Stimulated activated naive CD8-positive, alpha-beta T cell treated with anti-CD3 and anti-CD28 coated beads, Interleukin-15, amount 100 ng/mL, for 72 hours (primary cell): ENCODE data around the gene GALNT8.
"Not testable (repeated sequence)": the region's sequence is repeated elsewhere in the genome, so short reads cannot be mapped to it uniquely, and the experiment has no call there.

ENCODE experiments used
- ATAC-seq: fragments of 150-1000 bp; cut with Tn5 transposase; 2 replicates; pipeline ENCODE4 v1.10.0; 2021; ENCODE audit warnings: mild to moderate bottlenecking, moderate library complexity
- DNase-seq, 2 donors: peaks; one replicate each; pipeline ENCODE4 v3.0.0; 2021 to 2022
- H3K27ac Mint-ChIP-seq, 2 donors: one replicate each; pipeline ENCODE4 v1.8.0; 2022; ENCODE audit warnings: mild to moderate bottlenecking in 2 of 2, mixed read lengths in 2 of 2, moderate library complexity in 2 of 2
- H3K27me3 Mint-ChIP-seq: one replicate; pipeline ENCODE4 v1.8.0; 2022; ENCODE audit warnings: mixed read lengths
- H3K4me1 Mint-ChIP-seq: one replicate; pipeline ENCODE4 v1.8.0; 2022; ENCODE audit warnings: mild to moderate bottlenecking, mixed read lengths
- H3K4me3 Mint-ChIP-seq, 2 donors: one replicate each; pipeline ENCODE4 v1.8.0; 2022; ENCODE audit warnings: mild to moderate bottlenecking in 2 of 2, mixed read lengths in 2 of 2, moderate library complexity in 1 of 2
- H3K9me3 Mint-ChIP-seq, 2 donors: one replicate each; pipeline ENCODE4 v1.8.0; 2022; ENCODE audit warnings: mixed read lengths in 2 of 2

Gene GALNT8

DNA sequence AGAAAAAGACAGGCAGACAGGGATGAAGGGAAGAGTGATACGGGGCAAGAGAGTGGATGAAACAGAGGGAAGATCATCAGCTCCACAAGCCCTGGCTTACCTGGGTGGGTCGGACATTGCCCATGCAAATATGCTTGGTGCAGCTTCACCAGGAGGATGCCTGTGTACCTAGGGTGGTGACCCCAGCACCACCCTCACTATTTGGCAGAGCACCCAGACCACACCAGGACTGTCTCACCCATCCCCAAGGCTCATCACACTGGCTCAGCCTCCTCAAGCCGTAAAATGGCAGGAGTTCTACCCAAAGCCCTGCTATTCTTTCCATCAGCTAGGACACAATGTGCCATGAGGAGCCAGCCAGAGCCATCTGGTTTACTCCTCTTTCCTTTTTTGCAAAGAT lies 3.0 kb downstream of the GALNT8 start:
- ATAC-seq = no peak
- Mint-ChIP-seq H3K27me3 (peaks cover 43% of the 10 kb centered on the region), H3K4me3 (no peak overlapping the region), H3K27ac (no peak overlapping the region), H3K4me1 (no peaks in the 10 kb centered on the region), H3K9me3 (no peaks in the 10 kb centered on the region)
- DNase-seq = no peak

DNA sequence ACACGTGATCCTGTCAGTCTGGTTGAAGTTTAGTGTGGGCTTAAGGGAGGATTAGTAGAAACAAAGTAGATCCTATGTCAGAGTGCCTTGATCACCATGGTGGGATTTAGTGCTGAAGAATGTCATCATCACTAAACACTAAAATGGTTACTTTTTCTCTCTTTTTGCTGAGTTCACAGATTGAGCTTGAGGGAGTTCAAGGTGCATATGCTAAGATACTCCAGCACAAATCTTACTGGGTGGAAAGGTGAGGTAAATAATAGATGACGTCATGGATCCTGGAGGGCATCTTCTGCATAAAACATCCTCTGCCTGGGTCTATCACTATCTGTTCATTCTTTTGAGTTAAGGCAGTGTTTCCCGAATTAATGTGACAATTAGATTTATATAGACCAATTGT lies 4.9 kb downstream of the GALNT8 start:
- H3K27me3 Mint-ChIP-seq = peaks cover 28% of the 10 kb centered on the region
- ATAC-seq = no peak
- no peaks in the 10 kb centered on the region for H3K9me3 Mint-ChIP-seq
- no peak overlapping the region for H3K27ac Mint-ChIP-seq
- DNase-seq = no peak
- H3K4me3 Mint-ChIP-seq = no peak overlapping the region
- H3K4me1 Mint-ChIP-seq = no peaks in the 10 kb centered on the region

DNA sequence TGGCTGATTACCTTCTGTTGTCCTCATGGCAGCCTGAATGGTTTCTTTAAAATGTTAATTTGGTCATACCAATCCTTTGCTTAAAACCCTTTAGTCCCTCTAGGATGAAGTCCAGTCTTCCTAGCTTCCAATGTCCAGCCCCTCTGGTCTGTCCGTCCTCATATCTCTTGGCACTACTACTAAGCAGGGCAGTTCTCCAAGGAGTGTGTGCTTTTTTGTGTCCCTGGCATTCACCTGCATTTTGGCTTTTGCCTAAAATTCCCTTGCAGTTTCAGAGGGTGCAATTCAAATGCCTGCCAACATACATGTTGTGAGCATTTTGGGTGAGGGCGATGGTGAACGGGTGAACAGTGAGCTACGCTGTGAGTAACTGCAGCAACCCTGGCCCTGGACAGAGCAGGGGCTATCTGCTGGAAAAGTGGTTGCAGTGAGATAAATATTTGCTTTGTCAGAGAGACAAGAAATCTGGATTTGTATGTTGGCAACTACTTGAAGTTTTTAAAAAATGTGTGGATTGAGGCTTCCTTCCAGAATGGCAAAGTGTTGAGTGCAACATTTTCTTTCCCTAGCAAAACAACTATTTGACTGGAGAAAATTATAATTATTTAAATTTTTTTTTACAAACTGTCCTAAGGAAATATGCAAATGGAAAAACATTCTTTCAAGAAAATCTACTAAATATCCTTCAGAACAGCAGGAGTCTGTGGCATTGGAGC lies 14.6 kb downstream of the GALNT8 start:
- no peaks in the 10 kb centered on the region for H3K4me1 Mint-ChIP-seq
- ATAC-seq = no peak
- peaks cover 33% of the 10 kb centered on the region for H3K27me3 Mint-ChIP-seq
- no peak overlapping the region for H3K4me3 Mint-ChIP-seq
- no peaks in the 10 kb centered on the region for H3K9me3 Mint-ChIP-seq
- DNase-seq = no peak
- no peak overlapping the region for H3K27ac Mint-ChIP-seq

DNA sequence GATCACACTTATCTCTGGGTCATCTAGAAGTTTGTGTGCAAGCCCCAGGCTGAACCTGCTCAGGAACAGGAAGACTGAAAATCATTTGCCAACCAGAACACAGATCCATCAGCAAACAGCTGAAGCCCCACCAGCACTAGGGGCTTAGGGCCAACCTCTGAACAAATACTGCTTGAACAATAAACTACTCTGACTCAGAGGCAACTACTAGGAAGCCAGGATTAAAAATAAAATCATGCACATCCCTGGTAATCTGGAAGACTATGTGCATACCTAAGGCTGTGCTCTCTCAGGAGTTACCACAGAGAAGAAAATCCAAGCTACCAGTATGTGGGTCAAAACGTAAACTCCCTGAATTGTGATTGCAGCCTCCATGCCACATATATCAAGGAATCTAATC lies 15.9 kb downstream of the GALNT8 start:
- no peaks in the 10 kb centered on the region for H3K9me3 Mint-ChIP-seq
- H3K27me3 Mint-ChIP-seq = peaks cover 37% of the 10 kb centered on the region
- H3K27ac Mint-ChIP-seq = no peak overlapping the region
- DNase-seq (no peak), ATAC-seq (no peak)
- no peaks in the 10 kb centered on the region for H3K4me1 Mint-ChIP-seq
- H3K4me3 Mint-ChIP-seq = no peak overlapping the region

DNA sequence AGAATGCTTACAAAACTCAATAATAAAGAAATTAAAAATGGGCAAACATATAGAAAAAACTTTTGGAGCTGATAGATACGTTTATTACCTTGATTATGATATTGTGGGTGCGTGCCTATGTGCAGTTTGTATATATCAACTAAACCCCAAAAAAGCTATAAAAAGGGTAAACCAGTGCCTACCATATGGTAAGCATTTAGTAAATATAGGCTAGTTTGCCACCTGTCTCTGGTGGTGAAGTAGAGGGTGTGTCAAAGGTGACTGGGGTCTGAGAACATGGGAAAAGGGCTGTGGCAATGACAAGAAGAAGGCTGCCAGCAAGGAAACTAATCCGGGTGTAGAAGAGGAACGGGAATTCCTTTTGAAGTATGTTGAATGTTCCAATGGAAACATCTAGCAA lies 18.3 kb downstream of the GALNT8 start:
- H3K27ac Mint-ChIP-seq = no peak overlapping the region
- no peaks in the 10 kb centered on the region for H3K4me1 Mint-ChIP-seq
- no peak for DNase-seq
- no peaks in the 10 kb centered on the region for H3K9me3 Mint-ChIP-seq
- H3K4me3 Mint-ChIP-seq = no peak overlapping the region
- no peak for ATAC-seq
- H3K27me3 Mint-ChIP-seq = peaks cover 46% of the 10 kb centered on the region

DNA sequence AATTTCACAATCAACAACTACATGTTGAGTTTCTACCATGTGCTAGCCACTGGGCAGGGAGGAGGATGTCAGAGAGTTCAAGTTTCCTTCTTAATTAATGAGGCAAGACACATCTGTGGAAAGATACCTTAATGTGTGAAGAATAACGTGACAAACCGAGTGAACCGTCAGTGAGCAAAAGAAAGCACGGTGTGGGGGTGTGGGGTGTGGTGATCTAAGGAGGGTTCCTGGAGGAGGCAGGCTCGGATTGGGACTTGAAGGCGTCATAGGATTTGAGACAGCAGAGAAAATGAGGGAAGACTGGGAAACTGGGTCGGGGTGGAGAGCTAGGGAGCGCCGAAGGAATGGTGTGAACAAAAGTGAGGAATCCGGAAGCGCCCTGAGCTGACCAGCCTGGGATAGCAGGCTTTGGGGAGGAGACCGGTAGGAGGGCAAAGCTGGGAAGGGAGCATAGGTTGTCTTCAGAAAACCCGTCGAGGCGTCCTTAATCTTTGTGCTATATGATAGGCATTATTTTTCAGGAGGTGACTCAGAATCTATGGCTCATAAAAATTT lies 22.3 kb downstream of the GALNT8 start:
- H3K27me3 Mint-ChIP-seq = peaks cover 25% of the 10 kb centered on the region
- ATAC-seq (no peak), DNase-seq (no peak)
- no peak overlapping the region for H3K27ac Mint-ChIP-seq
- H3K9me3 Mint-ChIP-seq = no peaks in the 10 kb centered on the region
- no peaks in the 10 kb centered on the region for H3K4me1 Mint-ChIP-seq
- no peak overlapping the region for H3K4me3 Mint-ChIP-seq

DNA sequence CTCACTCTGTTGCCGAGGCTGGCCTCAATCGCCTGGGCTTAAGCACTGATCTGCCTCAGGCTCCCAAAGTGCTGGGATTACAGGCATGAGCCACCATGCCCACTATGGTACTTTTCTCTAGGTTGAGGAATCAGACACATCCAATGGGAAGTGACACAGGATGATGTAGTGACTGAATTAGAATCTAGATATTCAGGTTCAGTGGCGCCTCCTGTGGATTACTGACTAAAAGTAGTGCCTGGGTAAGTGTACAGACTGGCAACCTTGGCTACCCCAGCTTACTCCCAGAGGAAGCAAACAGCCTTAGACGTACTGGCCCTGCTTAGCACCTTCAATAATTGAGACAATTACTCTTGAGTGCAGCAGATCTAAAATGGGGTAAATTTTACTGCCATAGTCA lies 22.8 kb downstream of the GALNT8 start:
- Mint-ChIP-seq H3K4me3 (no peak overlapping the region), H3K27me3 (peaks cover 21% of the 10 kb centered on the region), H3K9me3 (no peaks in the 10 kb centered on the region), H3K27ac (no peak overlapping the region), H3K4me1 (no peaks in the 10 kb centered on the region)
- DNase-seq (no peak), ATAC-seq (no peak)

DNA sequence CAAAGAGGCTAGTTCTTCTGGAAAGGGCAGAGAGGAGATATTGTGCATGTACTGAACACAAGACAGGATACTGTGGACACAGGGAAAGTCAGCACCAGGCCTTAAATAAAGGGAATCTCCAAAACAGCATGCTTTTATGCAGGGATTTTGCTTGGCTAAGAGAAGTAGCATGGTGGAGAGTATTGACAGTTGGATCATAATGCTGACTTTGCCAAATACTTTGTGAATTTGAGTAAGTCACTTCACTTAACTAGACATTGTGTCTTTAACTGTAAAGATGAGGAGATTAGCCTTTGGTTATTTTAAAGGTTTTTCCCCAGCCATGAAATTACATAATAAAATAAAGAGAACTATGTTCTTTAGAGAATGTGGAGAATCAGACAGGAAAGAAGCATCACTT lies 24.5 kb downstream of the GALNT8 start:
- Mint-ChIP-seq H3K9me3 (no peaks in the 10 kb centered on the region), H3K4me1 (no peaks in the 10 kb centered on the region), H3K27ac (no peak overlapping the region), H3K27me3 (peaks cover 14% of the 10 kb centered on the region), H3K4me3 (no peak overlapping the region)
- DNase-seq (no peak), ATAC-seq (no peak)

DNA sequence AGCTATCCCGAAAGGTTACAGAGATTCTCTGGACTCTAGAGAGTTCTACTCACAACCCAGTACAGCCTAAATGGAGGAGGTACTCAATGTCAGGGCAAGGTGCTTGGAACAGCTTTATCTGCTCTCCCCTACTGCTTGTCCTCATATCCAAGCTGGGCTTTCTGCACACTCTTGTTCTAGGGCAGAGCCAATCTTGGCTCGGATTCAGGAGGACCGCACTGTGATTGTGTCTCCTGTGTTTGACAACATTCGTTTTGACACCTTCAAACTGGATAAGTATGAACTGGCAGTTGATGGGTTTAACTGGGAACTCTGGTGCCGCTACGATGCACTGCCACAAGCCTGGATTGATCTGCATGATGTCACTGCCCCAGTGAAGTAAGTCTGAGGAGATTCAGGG lies 25.0 kb downstream of the GALNT8 start:
- no peak for DNase-seq
- Mint-ChIP-seq H3K4me3 (no peak overlapping the region), H3K9me3 (no peaks in the 10 kb centered on the region), H3K27ac (no peak overlapping the region), H3K4me1 (no peaks in the 10 kb centered on the region), H3K27me3 (peaks cover 9% of the 10 kb centered on the region)
- no peak for ATAC-seq

DNA sequence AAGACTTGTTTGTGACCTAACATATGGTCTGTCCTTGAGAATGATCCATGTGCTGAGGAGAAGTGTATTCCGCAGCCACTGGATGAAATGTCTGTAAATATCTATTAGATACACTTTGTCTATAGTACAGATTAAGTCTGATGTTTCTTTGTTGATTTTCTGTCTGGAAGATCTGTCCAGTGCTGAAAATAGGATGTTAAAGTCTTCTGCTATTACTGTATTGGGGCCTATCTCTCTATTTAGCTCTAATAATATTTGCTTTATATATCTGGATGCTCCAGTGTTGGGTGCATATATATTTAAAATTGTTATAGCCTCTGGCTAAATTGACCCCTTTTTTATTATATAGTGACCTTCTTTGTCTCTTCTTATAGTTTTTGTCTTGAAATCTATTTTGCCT lies 31.5 kb downstream of the GALNT8 start:
- not testable (repeated sequence) for H3K27ac Mint-ChIP-seq, H3K4me1 Mint-ChIP-seq, H3K9me3 Mint-ChIP-seq, ATAC-seq, H3K4me3 Mint-ChIP-seq, H3K27me3 Mint-ChIP-seq, DNase-seq

DNA sequence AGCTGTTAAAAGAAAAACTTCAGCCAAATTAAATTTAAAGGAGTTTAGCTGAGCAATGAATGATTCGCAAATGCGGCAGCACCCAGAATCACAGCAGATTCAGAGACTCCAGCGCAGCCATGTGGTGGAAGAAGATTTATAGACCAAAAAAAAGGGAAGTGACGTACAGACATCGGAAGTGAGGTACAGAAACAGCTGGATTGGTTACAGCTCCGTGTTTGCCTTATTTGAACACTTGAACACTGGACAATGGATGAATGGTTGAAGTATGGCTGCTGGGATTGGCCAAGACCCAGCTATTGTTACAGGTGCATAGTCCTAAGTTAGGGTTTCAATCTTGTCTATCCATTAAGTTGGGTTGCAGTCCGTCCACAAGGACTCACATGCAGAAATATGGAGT lies 42.6 kb downstream of the GALNT8 start:
- Mint-ChIP-seq H3K4me1 (no peaks in the 10 kb centered on the region), H3K9me3 (no peaks in the 10 kb centered on the region), H3K27me3 (no peaks in the 10 kb centered on the region), H3K4me3 (no peak overlapping the region), H3K27ac (peak overlapping the region in 1 of 2 donors; percentile 31)
- DNase-seq = no peak
- ATAC-seq = no peak

DNA sequence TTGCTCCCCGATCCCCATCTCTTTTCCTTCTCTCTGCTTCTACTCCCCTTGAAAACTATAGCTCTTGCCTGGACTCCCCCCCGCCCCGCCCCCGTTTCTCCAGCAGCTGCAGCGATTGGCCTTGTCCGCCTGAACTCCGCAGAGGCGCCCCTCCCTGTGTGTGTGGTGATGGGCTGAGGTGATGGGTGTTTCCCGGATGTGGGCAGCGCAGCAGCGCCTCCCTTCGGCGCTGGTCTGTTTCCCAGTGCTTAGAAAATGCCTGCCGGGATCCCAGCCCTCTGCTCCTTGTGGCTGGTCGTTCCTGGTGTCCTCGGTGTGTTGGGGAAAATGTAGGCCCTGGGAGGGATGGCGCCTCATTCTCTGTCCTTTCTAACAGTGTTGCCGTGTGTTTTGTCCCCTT lies 43.3 kb downstream of the GALNT8 start:
- H3K27me3 Mint-ChIP-seq = no peaks in the 10 kb centered on the region
- no peak for DNase-seq
- H3K4me1 Mint-ChIP-seq = no peaks in the 10 kb centered on the region
- no peaks in the 10 kb centered on the region for H3K9me3 Mint-ChIP-seq
- H3K4me3 Mint-ChIP-seq = no peak overlapping the region
- ATAC-seq = no peak
- H3K27ac Mint-ChIP-seq = no peak overlapping the region

DNA sequence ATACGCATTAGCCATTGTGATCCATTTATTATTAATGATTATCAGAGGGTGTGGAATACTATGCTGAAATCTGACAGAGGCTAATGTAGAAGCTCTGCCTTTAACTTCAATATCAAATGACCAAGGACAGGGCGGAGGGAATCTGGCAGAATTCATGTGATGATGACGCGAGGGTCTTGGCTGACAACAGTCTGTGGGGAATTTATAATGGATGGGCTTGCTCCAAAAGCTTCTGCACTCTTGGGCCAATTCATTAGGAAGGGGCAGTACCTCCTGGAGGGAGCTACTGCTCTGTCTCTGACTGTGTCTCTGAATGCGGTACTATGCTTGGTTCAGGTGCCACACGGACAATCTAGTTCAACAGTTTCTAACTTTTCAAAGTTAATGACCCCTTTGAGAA lies 46.2 kb downstream of the GALNT8 start:
- no peak overlapping the region for H3K27ac Mint-ChIP-seq
- no peak for ATAC-seq
- H3K4me3 Mint-ChIP-seq = no peak overlapping the region
- no peak for DNase-seq
- H3K9me3 Mint-ChIP-seq = no peaks in the 10 kb centered on the region
- H3K27me3 Mint-ChIP-seq = no peaks in the 10 kb centered on the region
- no peaks in the 10 kb centered on the region for H3K4me1 Mint-ChIP-seq

DNA sequence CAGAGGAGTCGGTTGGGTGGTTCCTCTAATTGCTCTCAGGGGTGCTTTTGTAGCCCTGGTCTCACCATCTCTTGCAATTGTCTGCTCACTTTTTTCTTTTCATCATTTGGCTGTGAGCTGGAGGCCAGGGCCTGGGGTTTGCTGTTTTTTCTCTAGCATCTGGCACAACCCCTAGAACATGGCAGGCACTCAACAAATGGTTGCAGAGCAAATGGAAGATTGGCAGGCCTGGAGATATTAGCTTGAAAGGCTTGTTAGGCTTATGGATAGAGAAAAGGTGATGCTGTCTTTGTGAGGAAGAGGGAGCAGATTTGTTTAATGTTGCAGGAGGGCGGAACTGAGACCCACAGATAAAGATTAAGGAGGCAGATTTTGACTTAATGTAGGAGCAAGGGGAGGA lies 47.0 kb downstream of the GALNT8 start:
- Mint-ChIP-seq H3K4me3 (no peak overlapping the region), H3K27ac (peak overlapping the region in 1 of 2 donors; percentile 14), H3K4me1 (no peaks in the 10 kb centered on the region), H3K27me3 (no peaks in the 10 kb centered on the region), H3K9me3 (no peaks in the 10 kb centered on the region)
- DNase-seq (no peak), ATAC-seq (no peak)

DNA sequence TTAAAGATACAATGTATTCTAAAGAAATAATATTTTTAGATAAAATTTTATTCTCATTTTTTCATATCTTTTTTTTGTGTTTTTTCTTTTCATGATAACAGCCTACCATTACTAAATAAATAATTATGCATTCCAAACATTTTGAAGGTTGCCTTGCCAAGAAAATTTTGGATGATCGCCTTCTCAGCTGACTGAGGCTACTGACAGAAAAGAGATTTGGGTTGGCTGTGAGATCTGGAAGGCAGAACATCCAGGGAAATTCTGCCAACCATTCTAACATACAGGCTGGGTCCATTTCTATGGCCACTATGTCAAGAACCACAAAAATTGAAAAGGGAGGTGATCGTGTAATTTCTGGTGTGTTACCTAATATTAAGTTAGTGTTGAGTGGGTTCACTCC lies 48.1 kb downstream of the GALNT8 start:
- H3K9me3 Mint-ChIP-seq = no peaks in the 10 kb centered on the region
- H3K4me1 Mint-ChIP-seq = no peaks in the 10 kb centered on the region
- DNase-seq (no peak), ATAC-seq (no peak)
- no peak overlapping the region for H3K4me3 Mint-ChIP-seq
- no peak overlapping the region for H3K27ac Mint-ChIP-seq
- peaks cover 7% of the 10 kb centered on the region for H3K27me3 Mint-ChIP-seq

DNA sequence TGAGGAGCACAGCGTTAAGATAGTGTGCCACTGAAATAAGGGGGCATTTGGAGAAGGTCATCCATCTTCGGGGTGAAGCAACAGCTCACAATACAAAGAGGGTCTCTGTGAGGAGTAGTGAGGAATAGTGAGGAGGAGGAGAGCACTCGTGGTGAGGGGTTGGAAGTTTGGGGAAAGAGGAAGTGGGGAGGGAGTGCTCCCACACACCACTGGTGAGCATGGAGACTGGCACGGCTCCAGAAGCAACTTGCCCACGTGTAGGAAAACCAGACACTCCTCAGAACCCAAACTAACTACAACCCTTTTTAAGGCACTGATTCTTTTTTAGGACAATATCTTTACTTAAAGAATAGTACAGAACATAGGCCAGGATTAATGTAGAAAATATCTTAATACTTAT lies 48.9 kb downstream of the GALNT8 start:
- H3K27ac Mint-ChIP-seq = no peak overlapping the region
- H3K9me3 Mint-ChIP-seq = no peaks in the 10 kb centered on the region
- ATAC-seq (no peak), DNase-seq (no peak)
- H3K4me1 Mint-ChIP-seq = no peaks in the 10 kb centered on the region
- no peak overlapping the region for H3K4me3 Mint-ChIP-seq
- peaks cover 7% of the 10 kb centered on the region for H3K27me3 Mint-ChIP-seq
